GM13976 (cell line): ENCODE results near the gene HELZ.
"Not testable (repeated sequence)": the region's sequence is repeated elsewhere in the genome, so short reads cannot be mapped to it uniquely, and the experiment has no call there.

Source experiments
- DNase-seq: peaks from one replicate; pipeline ENCODE4 v3.0.0; 2012; ENCODE audit warnings: low spot score
- in situ Hi-C: fragments of 300-500 bp; cut with MboI; formaldehyde crosslinking; loops from one replicate; pipeline ENCODE4 v1.12.0; 2022; ENCODE audit warnings: low sequenced_read_pairs, mixed read lengths, inconsistent platforms; ENCODE audit not compliant: unreplicated experiment
- TF ChIP-seq, protein P1 (sequence below): IDR thresholded peaks from 2 replicates; pipeline ENCODE4 v1.5.1; 2012; ENCODE audit warnings: borderline replicate concordance, mild to moderate bottlenecking; ENCODE audit not compliant: insufficient read depth; ENCODE audit errors: extremely low read depth, missing control alignments, control extremely low read depth

The HELZ gene

GRCh38 chr17:67198131-67198530 is 46.9 kb downstream of the HELZ start:
- DNase-seq, result no peak
- in situ Hi-C loops, result no loop called here
- TF ChIP-seq, protein P1, sequence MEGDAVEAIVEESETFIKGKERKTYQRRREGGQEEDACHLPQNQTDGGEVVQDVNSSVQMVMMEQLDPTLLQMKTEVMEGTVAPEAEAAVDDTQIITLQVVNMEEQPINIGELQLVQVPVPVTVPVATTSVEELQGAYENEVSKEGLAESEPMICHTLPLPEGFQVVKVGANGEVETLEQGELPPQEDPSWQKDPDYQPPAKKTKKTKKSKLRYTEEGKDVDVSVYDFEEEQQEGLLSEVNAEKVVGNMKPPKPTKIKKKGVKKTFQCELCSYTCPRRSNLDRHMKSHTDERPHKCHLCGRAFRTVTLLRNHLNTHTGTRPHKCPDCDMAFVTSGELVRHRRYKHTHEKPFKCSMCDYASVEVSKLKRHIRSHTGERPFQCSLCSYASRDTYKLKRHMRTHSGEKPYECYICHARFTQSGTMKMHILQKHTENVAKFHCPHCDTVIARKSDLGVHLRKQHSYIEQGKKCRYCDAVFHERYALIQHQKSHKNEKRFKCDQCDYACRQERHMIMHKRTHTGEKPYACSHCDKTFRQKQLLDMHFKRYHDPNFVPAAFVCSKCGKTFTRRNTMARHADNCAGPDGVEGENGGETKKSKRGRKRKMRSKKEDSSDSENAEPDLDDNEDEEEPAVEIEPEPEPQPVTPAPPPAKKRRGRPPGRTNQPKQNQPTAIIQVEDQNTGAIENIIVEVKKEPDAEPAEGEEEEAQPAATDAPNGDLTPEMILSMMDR, result no peak

- not testable (repeated sequence) for DNase-seq
Measured at GRCh38 chr17:67197023-67197422, 48.0 kb downstream of the HELZ start.

GRCh38 chr17:67196422-67196821 is 48.6 kb downstream of the HELZ start:
- TF ChIP-seq, protein P1, result no peak
- no peak for DNase-seq
- in situ Hi-C loops, result no loop called here

More at GRCh38 chr17:67197023-67197422, 48.0 kb downstream of the HELZ start:
- in situ Hi-C loops, result not testable (repeated sequence)

- TF ChIP-seq, protein P1, result no peak
- in situ Hi-C loops, result no loop called here
- no peak for DNase-seq
Measured at GRCh38 chr17:67194134-67194533, 50.9 kb downstream of the HELZ start.

DNA sequence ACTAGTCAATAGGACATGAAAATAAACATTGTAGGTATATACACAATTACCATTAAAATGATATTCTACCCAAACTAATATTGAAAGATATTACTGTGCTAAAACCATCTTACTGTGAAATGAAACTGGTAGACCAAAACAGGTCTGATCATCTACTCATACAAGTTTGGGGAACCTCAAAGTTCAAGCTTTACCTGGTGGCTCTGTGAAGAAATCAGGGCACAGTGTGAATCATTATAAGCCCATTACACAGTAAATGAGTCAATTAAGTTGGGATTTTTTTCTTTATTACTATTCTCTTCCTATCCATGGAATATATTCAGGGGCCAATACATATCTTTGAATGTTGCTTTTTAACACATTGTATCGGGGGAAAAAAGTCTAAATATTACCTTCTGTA is 57.1 kb downstream of the HELZ start:
- in situ Hi-C loops, result no loop called here
- no peak for DNase-seq
- TF ChIP-seq, protein P1, result no peak

- in situ Hi-C loops, result no loop called here
- no peak for DNase-seq
- TF ChIP-seq, protein P1, result no peak
Measured at GRCh38 chr17:67186782-67187181, 58.2 kb downstream of the HELZ start.

DNA sequence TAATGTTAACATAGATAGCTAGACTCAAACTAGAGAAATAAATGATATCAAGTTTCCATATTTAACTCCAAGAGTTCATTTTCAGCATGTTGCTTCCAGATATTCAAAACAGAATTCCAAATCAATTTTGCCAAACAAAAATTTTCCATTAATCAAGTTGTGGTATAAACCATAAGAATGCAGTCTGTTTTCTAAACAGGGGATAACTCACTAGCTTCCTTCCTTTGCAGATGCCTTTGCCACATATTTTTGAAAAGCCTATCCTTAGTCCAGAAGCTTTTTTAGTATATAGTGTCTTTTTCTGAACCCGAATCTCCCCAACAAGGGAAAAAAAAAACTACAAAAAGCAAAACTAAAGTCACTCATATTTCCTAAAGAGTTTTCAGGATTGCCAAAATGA is 61.5 kb downstream of the HELZ start:
- TF ChIP-seq, protein P1, result no peak
- in situ Hi-C loops, result no loop called here
- DNase-seq, result no peak
